ENCODE measurements around the gene IRX2. TPM values are rescaled to one million over a fixed set of nuclear protein-coding genes. Genes with fewer than 3 reads are reported as not detected.

The IRX2 gene
- total RNA-seq: not detected

GRCh38 chr5:2751592-2752021, at the start of gene IRX2:
TSS of gene IRX2 (minus strand) at chr5:2751677. CDS start at chr5:2751413, 264 bp downstream.

